ENCODE data around the gene ABLIM1.

ABLIM1 gene

DNA sequence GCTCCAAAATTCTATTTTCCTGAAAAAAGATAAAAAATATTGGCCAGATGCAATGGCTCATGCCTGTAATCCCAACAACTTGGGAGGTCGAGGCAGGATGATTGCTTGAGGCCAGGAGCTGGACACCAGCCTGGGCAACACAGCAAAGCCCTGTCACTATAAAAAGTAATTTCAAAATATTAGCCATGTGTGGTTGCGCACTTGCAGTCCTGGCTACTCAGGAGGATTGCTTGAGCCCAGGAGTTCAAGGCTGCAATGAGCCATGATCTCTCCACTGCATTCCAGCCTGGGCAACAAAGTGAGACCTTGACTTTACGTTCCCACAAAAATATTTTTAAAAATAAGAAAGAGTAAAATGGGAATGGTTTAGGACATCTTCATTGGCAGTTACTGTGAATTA is 149.7 kb downstream of the ABLIM1 start:
- TF ChIP-seq, protein P1, sequence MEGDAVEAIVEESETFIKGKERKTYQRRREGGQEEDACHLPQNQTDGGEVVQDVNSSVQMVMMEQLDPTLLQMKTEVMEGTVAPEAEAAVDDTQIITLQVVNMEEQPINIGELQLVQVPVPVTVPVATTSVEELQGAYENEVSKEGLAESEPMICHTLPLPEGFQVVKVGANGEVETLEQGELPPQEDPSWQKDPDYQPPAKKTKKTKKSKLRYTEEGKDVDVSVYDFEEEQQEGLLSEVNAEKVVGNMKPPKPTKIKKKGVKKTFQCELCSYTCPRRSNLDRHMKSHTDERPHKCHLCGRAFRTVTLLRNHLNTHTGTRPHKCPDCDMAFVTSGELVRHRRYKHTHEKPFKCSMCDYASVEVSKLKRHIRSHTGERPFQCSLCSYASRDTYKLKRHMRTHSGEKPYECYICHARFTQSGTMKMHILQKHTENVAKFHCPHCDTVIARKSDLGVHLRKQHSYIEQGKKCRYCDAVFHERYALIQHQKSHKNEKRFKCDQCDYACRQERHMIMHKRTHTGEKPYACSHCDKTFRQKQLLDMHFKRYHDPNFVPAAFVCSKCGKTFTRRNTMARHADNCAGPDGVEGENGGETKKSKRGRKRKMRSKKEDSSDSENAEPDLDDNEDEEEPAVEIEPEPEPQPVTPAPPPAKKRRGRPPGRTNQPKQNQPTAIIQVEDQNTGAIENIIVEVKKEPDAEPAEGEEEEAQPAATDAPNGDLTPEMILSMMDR (IDR thresholded peaks at IDR 0.05; ENCODE audit: insufficient read depth, low read depth, low read length, missing control alignments) = no peak
- DNase-seq (ENCODE audit: low read depth) = no peak
- H3K4me3 ChIP-seq (ENCODE audit: low read depth, low read length) = no peak overlapping the region

DNA sequence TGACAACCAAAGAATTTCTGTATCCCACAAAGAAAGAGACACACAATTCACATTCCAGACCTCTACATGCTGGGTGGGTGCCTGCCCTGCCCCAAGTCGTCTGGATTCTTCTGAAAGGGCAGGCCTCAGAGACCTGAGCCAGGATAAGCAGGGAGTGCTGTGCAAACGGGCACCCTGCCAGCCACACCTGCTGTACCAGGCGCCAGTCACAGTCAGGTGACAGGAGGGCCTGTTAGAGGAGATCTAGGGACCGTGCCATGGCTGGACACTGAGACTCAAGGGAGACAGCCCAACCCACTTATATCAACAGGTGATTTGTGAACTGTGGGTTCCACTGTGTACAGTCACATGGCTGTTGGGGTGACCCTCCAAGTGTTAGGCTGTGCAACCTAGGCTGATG is 150.6 kb downstream of the ABLIM1 start:
- TF ChIP-seq, protein P1 (IDR thresholded peaks at IDR 0.05; ENCODE audit: insufficient read depth, low read depth, low read length, missing control alignments) = no peak
- DNase-seq (ENCODE audit: low read depth) = no peak
- H3K4me3 ChIP-seq (ENCODE audit: low read depth, low read length) = no peak overlapping the region

DNA sequence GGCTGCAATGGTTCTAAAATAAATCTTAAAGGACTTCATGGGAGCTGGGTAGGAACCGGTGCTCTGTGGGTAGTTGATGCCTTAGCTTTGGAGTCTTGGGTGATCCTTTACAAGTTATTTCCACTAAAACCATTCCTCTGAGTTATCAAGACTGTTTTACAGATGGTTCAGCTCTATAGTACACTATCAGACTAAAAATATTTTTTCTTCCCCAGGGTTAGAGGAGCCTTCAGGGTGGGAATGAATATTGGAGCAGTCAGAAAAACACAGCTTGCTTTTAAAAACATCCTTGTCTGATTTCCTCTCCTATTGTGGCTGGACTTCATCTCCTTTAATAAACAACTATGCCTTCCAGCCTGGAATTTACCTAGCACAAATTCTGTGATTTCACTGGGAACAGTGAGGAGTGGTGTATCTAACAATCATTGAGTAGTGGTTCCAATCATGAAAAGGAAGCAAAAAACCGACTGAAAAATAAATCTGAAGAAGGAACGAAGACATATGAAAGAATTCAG is 151.1 kb downstream of the ABLIM1 start:
- TF ChIP-seq, protein P1 (IDR thresholded peaks at IDR 0.05; ENCODE audit: insufficient read depth, low read depth, low read length, missing control alignments) = no peak
- DNase-seq (ENCODE audit: low read depth) = no peak
- H3K4me3 ChIP-seq (ENCODE audit: low read depth, low read length) = no peak overlapping the region

DNA sequence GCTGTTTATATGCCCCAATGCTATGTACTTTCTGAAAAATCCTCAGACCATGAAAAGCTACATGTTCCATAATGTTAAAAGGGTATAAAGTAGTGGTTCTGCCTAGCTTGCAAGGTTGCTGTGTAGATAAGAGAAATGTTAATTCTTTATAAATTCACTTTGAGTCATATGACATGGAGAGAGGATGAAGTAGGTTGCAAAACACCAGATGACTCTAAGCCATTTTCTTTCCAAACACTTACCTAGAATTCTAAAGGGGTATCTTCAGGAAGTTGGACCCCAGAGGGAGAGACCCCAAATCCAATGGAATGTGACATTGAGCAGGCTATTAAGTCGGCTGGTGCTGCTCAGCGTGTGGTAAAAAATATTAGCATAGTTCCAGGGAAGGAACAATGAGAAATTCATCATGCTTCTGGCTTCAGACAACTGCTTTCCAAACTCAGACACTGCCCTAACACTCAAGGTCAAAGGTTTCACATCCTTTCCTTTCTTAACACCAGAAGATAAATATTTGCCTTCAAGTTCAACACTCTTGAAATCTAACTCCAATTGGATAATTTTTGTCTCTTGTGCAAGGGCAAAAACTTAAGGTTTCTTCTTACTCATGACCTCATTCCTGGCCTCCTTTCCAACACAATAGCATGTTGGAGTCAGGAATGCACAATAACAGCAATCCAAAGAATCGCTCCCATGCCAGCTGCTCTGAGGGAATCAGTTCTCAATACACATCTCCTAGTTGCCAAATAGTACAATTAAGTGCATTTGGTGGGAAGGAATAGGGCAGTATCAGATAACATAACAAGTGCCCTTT is 153.1 kb downstream of the ABLIM1 start:
- no peak overlapping the region for H3K4me3 ChIP-seq (ENCODE audit: low read depth, low read length)
- no peak for DNase-seq (ENCODE audit: low read depth)
- TF ChIP-seq, protein P1 (IDR thresholded peaks at IDR 0.05; ENCODE audit: insufficient read depth, low read depth, low read length, missing control alignments) = no peak

DNA sequence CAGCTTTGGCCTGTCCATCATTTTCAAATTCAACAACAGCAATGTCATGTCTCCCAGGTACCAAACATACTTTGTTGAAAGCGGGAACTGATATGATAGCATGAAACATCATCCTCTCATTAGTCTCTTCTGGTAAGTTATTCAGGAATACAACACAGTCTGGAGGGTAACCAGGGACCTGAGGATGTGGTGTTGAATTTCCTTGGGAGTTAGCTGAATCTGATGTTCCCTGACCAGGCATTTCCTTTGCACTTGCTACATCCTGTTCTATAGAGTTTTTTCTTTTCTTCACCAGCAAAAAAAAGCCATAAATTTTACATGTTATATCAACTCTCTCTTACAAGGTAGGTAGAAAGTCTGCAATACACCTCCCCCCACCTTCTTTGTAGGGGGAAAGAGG is 156.0 kb downstream of the ABLIM1 start:
- DNase-seq (ENCODE audit: low read depth) = no peak
- TF ChIP-seq, protein P1 (IDR thresholded peaks at IDR 0.05; ENCODE audit: insufficient read depth, low read depth, low read length, missing control alignments) = no peak
- H3K4me3 ChIP-seq (ENCODE audit: low read depth, low read length) = no peak overlapping the region

DNA sequence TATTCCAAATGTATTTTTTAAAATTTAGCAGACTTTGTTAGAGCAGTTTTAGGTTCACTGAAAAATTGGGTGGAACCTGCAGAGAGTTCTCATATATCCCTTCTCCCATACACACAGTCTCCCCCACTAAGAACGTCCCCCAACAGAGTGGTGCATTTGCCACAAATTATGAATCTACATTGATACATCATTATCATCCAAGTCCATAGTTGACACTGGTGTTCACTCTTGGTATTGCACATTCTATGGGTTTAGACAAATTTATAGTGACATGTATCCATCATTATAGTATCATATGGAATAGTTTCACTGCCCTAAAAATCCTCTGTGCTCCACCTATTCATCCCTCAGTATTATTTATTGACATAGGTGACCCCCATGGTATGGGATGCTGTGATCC is 156.4 kb downstream of the ABLIM1 start:
- DNase-seq (ENCODE audit: low read depth) = no peak
- H3K4me3 ChIP-seq (ENCODE audit: low read depth, low read length) = no peak overlapping the region
- TF ChIP-seq, protein P1 (IDR thresholded peaks at IDR 0.05; ENCODE audit: insufficient read depth, low read depth, low read length, missing control alignments) = no peak

All from GM12865 (cell line).